Uterus (tissue), 4 donors: ENCODE results near the gene ZNF750. TPM values are rescaled to one million over a fixed set of nuclear protein-coding genes. Genes with fewer than 3 reads are reported as not detected.

Source experiments
- DNase-seq, 2 donors: peaks; one replicate each; pipeline ENCODE4 v3.0.0-alpha.2; 2019 to 2020
- H3K27ac ChIP-seq, 2 donors: fragments of 200-600 bp; sonication (generic); 1 replicate in 1 of 2; 2 replicates in 1 of 2; pipeline ENCODE4 v1.5.1; 2016 to 2018
- H3K27me3 ChIP-seq, 2 donors: fragments of 200-600 bp; sonication (generic); one replicate each; pipeline ENCODE4 v1.5.1; 2018 to 2019; ENCODE audit warnings: control low read depth in 1 of 2
- H3K36me3 ChIP-seq, 2 donors: fragments of 200-600 bp; sonication (generic); one replicate each; pipeline ENCODE4 v1.5.1; 2019; ENCODE audit warnings: control low read depth in 1 of 2
- H3K4me1 ChIP-seq, 2 donors: fragments of 200-600 bp; sonication (generic); one replicate each; pipeline ENCODE4 v1.5.1; 2018 to 2019; ENCODE audit warnings: control low read depth in 1 of 2
- H3K4me3 ChIP-seq, 2 donors: fragments of 200-600 bp; sonication (generic); 1 replicate in 1 of 2; 2 replicates in 1 of 2; pipeline ENCODE4 v1.5.1; 2018 to 2019; ENCODE audit warnings: mild to moderate bottlenecking in 1 of 2
- H3K9me3 ChIP-seq, 2 donors: fragments of 200-600 bp; sonication (generic); one replicate each; pipeline ENCODE4 v1.5.1; 2019; ENCODE audit warnings: control low read depth in 1 of 2
- CTCF ChIP-seq, 4 experiments: fragments of 200-600 bp in 2 of 4; fragments of 450-650 bp in 2 of 4; sonication (generic) in 2 of 4; IDR thresholded peaks; one replicate each; pipeline ENCODE4 v1.5.1; 2016 to 2019; ENCODE audit warnings: antibody characterized with exemption in 4 of 4, mild to moderate bottlenecking in 2 of 4, moderate library complexity in 1 of 4
- POLR2A ChIP-seq, 2 donors: fragments of 450-650 bp; IDR thresholded peaks; one replicate each; pipeline ENCODE4 v1.6.1; 2016; ENCODE audit warnings: antibody characterized with exemption in 2 of 2, mild to moderate bottlenecking in 1 of 2, moderate library complexity in 1 of 2
- intact Hi-C: fragments of 100-400 bp; cut with DNase I; formaldehyde crosslinking; loops from one replicate; pipeline ENCODE4 v1.15.1; 2023; ENCODE audit warnings: low total_unique reads
- total RNA-seq, 4 donors: library from RNA; depleted of rRNA in 3 of 4; stranded (reverse); fragments of >200 nt in 3 of 4; gene quantifications; one replicate each; pipeline versions ENCODE4 v1.1.0 to v1.2.4, GENCODE V29; 2014 to 2023
- donor health status: DM: yes; HTN: yes; CAD: no.

ZNF750 gene
- total RNA-seq, 4 donors from 2014 or later = under 0.01 to 0.07 TPM; not detected in 2

DNA sequence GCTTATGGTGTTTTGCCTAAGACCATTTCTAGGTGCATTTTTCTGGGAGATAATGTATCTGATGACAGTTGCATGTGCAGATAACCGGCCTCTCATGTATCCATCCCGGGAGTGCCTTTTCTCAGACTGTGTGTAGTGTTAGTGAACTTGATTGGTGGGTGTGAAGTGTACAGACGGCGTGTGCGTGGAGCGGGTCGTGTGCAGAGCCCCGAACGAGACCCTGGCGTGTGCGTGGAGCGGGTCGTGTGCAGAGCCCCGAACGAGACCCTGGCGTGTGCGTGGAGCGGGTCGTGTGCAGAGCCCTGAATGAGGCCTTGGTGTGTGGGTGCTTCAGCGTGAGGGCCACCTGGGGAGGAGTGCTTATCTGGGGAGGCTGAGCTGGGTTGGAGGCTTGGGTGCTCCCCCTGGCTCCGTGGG lies 28.9 kb upstream of the ZNF750 start:
- Histone ChIP-seq H3K27me3 (no peaks in the 10 kb centered on the region), H3K36me3 (no peaks in the 10 kb centered on the region), H3K4me3 (no peak overlapping the region), H3K9me3 (no peaks in the 10 kb centered on the region), H3K4me1 (peaks cover 0 to 8% of the 10 kb centered on the region in 2 donors), H3K27ac (no peak overlapping the region)
- intact Hi-C loops = no loop called here
- DNase-seq = no peak
- TF ChIP-seq CTCF (IDR thresholded peaks at IDR 0.05) = no peak
- TF ChIP-seq POLR2A (IDR thresholded peaks at IDR 0.05) = no peak

DNA sequence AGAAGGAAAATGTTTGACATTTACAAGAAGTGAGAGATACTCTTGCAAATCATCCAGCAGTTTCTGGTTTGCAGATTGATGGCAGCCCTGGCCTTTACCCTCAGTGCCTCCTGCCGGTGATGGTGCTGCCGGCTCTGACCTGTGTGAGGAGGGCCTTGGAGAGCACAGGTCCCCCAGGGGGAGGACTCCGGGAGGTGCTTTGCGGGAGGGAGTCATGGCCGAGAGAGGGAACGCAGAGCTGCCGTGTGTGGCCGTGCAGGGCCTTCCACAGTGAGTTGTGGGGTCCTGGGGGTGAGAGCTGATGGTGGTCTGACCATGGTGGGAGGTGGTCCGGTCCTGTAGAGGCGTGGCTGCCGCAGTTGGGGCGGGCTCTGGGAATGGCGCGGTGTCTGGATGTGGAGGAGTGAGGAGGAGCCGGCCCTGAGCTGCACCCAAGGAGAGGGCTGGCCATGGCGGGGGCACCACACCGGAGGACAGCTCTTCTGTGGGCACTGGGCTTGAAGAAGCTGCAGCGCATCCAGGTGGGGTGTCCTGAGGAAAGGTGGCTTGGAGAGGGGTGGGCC lies 28.0 kb upstream of the ZNF750 start:
- H3K27ac ChIP-seq = no peak overlapping the region

DNA sequence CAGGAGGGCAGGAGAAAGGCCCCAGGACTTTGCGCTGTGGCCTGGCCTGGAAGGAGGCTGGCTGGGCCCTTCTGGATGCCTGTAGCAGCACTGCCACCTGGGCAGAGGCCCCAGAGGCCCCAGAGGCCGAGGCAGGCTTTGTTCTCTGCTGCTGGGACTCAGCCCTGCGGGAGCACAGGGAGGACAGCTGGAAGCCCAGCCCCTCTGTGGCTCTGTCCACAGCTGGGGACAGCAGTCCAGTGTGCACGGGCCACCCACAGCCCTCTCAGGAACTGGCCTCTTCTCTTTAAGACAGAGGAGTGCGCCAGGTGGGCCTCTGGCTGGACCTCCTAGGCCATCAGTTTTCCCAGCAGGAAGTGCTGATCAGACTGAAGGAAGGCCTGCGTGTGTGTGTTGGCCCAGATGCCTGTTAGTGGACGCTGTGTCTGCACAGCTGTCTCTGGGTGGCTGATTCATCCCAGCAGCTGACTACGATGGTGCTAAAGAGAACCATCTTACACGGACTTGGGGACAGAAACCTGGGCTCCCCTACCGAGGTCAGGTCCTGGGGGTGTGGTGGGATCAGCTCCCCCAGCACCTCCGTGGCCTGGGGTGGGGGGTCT lies 26.9 kb upstream of the ZNF750 start:
- intact Hi-C loops = no loop called here
- no peaks in the 10 kb centered on the region for H3K27me3 ChIP-seq
- H3K4me1 ChIP-seq = peaks cover 0 to 8% of the 10 kb centered on the region in 2 donors
- H3K36me3 ChIP-seq = no peaks in the 10 kb centered on the region
- no peak overlapping the region for H3K4me3 ChIP-seq
- DNase-seq = peak in 1 of 2 donors; percentile 57
- H3K27ac ChIP-seq = peak overlapping the region; percentile 42 to 50
- H3K9me3 ChIP-seq = no peaks in the 10 kb centered on the region
- TF ChIP-seq CTCF (IDR thresholded peaks at IDR 0.05) (no peak), POLR2A (IDR thresholded peaks at IDR 0.05) (no peak)

More for the DNA sequence above, 28.0 kb upstream of the ZNF750 start:
- Histone ChIP-seq H3K4me3 (no peak overlapping the region), H3K36me3 (no peaks in the 10 kb centered on the region), H3K4me1 (peaks cover 0 to 8% of the 10 kb centered on the region in 2 donors), H3K9me3 (no peaks in the 10 kb centered on the region), H3K27me3 (no peaks in the 10 kb centered on the region)
- TF ChIP-seq POLR2A (IDR thresholded peaks at IDR 0.05) = no peak
- TF ChIP-seq CTCF (IDR thresholded peaks at IDR 0.05) = no peak
- no peak for DNase-seq
- intact Hi-C loops = no loop called here

DNA sequence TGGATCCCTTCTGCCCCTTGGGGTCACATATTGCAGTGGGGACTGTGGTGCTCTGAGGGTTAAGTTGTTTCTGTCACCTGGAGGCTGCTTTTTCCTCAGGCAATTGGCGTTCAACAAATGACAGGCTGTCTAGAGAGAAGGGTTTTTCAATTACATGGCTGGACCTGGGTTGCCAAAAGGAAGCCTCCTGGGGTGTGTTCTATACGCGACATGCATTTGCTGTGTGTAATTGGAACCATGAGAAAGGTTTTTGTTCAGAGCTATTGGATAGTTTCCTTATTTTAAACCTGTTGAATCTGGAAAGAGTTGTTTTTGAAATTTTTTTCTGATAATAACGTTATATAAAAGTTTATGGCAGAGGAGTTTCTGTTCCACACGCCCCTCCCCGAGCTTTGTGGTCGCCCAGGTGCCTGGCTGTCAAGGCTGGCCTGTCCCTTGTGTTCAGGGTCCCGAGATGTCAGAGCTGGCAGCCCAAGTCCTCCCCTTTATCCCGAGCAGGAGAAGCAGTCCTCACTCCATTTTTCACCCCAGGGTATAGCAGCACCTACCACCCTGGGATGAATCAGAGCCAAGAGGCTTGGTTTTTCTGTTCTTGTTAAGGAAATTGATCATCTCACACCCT lies 26.1 kb upstream of the ZNF750 start:
- Histone ChIP-seq H3K4me1 (peaks cover 0 to 8% of the 10 kb centered on the region in 2 donors), H3K4me3 (no peak overlapping the region), H3K27ac (peak overlapping the region in 1 of 2 donors; percentile 42), H3K36me3 (no peaks in the 10 kb centered on the region), H3K9me3 (no peaks in the 10 kb centered on the region), H3K27me3 (no peaks in the 10 kb centered on the region)
- TF ChIP-seq POLR2A (IDR thresholded peaks at IDR 0.05) (no peak), CTCF (IDR thresholded peaks at IDR 0.05) (no peak)
- intact Hi-C loops = no loop called here
- no peak for DNase-seq

GRCh38 chr17:82865274-82865673 lies 25.5 kb upstream of the ZNF750 start:
- Histone ChIP-seq H3K27ac (no peak overlapping the region), H3K4me1 (peaks cover 0 to 8% of the 10 kb centered on the region in 2 donors), H3K27me3 (no peaks in the 10 kb centered on the region), H3K4me3 (no peak overlapping the region), H3K36me3 (no peaks in the 10 kb centered on the region), H3K9me3 (no peaks in the 10 kb centered on the region)
- TF ChIP-seq CTCF (IDR thresholded peaks at IDR 0.05) = no peak
- no peak for DNase-seq
- intact Hi-C loops = no loop called here
